Mucosa of descending colon (tissue), 3 donors: ENCODE results near the gene TEAD1. TPM values are rescaled to one million over a fixed set of nuclear protein-coding genes. Genes with fewer than 3 reads are reported as not detected.

Experiments
- ATAC-seq: fragments of 200-7000 bp; cut with Tn5 transposase; one replicate; pipeline ENCODE4 v1.9.1; 2020; ENCODE audit warnings: mild to moderate bottlenecking, moderate library complexity
- DNase-seq, 3 donors: peaks; one replicate each; pipeline ENCODE4 v3.0.0-alpha.2; 2020
- H3K36me3 ChIP-seq: fragments of 200-600 bp; one replicate; pipeline ENCODE4 v1.8.0; 2021; ENCODE audit warnings: low read depth, mild to moderate bottlenecking
- H3K4me1 ChIP-seq: fragments of 200-600 bp; one replicate; pipeline ENCODE4 v1.8.0; 2021; ENCODE audit warnings: low read depth, mild to moderate bottlenecking
- H3K4me3 ChIP-seq: fragments of 200-600 bp; one replicate; pipeline ENCODE4 v1.8.0; 2021; ENCODE audit warnings: mild to moderate bottlenecking
- H3K9me3 ChIP-seq: fragments of 200-600 bp; one replicate; pipeline ENCODE4 v1.8.0; 2021; ENCODE audit warnings: mild to moderate bottlenecking
- intact Hi-C, 2 donors: fragments of 100-400 bp; cut with DNase I in 1 of 2; cut with micrococcal nuclease in 1 of 2; formaldehyde crosslinking; loops; one replicate each; pipeline versions ENCODE4 v1.11.0 to v1.11.1; 2022; cut with DNase I, micrococcal nuclease
- total RNA-seq, 3 donors: library from RNA; stranded (reverse); fragmentation: NEBNext Ultra II Directional in 2 of 3; extraction: Animal tissue kit (Norgen Biotek cat#: 25700) in 2 of 3; gene quantifications; one replicate each; pipeline versions ENCODE4 v1.2.1 to v1.2.4, GENCODE V29; 2021 to 2023
- TF ChIP-seq, protein P1 (sequence below): fragments of 200-600 bp; IDR thresholded peaks from one replicate; pipeline ENCODE4 v1.8.0; 2022; ENCODE audit warnings: antibody characterized with exemption, mild to moderate bottlenecking
- donor health status: DM: no; HTN: no; CAD: no; lungs with moderate emphysema.
- donor health status: DM: no; HTN: no; CAD: no.
- donor health status: DM: no; HTN: yes; CAD: no.

Gene TEAD1
- total RNA-seq, 3 donors from 2014 or later, result 33.2 to 196 (median 41.1) TPM

- Histone ChIP-seq H3K36me3 (no peaks in the 10 kb centered on the region), H3K9me3 (no peaks in the 10 kb centered on the region), H3K4me1 (no peaks in the 10 kb centered on the region), H3K4me3 (no peak overlapping the region)
- TF ChIP-seq, protein P1, sequence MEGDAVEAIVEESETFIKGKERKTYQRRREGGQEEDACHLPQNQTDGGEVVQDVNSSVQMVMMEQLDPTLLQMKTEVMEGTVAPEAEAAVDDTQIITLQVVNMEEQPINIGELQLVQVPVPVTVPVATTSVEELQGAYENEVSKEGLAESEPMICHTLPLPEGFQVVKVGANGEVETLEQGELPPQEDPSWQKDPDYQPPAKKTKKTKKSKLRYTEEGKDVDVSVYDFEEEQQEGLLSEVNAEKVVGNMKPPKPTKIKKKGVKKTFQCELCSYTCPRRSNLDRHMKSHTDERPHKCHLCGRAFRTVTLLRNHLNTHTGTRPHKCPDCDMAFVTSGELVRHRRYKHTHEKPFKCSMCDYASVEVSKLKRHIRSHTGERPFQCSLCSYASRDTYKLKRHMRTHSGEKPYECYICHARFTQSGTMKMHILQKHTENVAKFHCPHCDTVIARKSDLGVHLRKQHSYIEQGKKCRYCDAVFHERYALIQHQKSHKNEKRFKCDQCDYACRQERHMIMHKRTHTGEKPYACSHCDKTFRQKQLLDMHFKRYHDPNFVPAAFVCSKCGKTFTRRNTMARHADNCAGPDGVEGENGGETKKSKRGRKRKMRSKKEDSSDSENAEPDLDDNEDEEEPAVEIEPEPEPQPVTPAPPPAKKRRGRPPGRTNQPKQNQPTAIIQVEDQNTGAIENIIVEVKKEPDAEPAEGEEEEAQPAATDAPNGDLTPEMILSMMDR, result no peak
- no peak for ATAC-seq
- intact Hi-C loops, result no loop called here
- no peak for DNase-seq
Observed at GRCh38 chr11:12990162-12990480, 315.9 kb downstream of the TEAD1 start.

GRCh38 chr11:12991426-12991825 lies 317.2 kb downstream of the TEAD1 start:
- no peak for DNase-seq
- Histone ChIP-seq H3K4me1 (no peaks in the 10 kb centered on the region), H3K36me3 (no peaks in the 10 kb centered on the region), H3K9me3 (no peaks in the 10 kb centered on the region), H3K4me3 (no peak overlapping the region)
- ATAC-seq, result no peak
- TF ChIP-seq, protein P1, result no peak
- intact Hi-C loops, result no loop called here

DNA sequence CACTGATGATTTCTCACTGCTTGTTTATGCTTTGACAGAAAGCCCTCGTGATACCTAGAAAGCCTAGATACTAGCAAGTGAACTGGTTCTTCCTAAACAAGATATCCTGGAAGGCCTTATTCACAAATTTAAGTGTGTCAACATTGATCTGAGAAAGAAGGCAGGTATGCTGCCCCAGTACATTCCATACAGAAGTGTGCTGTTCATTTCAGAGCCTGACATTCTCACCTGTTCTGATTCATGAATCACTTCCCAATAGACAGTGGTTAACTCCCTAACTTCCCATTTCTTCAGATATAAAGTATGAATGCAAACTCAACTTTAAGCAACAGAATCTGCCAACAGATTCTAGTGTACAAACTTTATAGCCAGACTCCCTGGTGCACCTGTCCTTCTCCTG lies 319.4 kb downstream of the TEAD1 start:
- ATAC-seq, result no peak
- H3K9me3 ChIP-seq, result no peaks in the 10 kb centered on the region
- intact Hi-C loops, result no loop called here
- no peaks in the 10 kb centered on the region for H3K36me3 ChIP-seq
- no peak for DNase-seq
- no peak overlapping the region for H3K4me3 ChIP-seq
- H3K4me1 ChIP-seq, result no peaks in the 10 kb centered on the region
- TF ChIP-seq, protein P1, result no peak
